ENCODE measurements around the gene SOCS7.

DNA sequence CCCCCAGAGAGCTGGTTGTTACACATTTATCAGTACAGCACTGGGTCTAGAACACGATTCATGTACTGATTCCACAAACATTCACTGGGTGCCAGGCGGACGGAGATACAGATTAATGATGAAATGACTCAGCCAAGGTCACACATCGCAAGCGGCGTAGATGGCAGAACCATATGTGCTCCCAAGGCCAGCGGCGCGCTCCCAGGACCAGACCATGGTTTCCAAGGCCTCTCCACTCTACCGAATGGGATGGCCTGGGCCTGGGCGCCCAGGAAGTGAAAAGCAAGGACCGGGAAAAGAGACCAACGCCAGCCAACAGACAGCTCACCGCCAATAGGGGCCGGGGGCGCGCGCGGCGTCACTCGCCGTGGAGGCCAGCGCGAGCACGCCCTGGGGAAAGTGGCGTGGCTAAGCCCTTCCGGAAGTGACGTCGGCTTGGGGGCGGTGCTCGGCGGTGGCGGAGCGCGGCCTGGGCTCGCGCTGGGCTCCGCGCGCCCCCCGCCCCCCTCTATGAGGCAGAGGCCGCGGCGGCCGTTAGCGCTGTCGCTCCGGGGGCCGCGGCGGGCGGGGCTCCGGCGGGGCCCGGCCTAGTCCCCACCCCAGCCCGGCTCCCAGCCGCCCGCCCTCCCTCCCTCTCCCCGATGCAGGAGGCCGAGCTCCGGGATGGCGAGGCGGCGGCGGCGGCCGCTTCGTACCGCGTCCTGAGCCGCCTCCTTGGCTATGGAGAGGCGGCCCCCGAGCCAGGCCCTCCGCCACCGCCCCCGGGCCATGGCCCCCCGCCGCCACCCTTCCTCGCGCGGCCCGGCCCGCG is at the start of gene SOCS7:
- TF ChIP-seq GATA2 (IDR thresholded peaks at IDR 0.05; ENCODE audit: low read depth, low read length) = no peak
- no peak for TF ChIP-seq GATA3 (IDR thresholded peaks at IDR 0.05; ENCODE audit: low read depth, low read length)

Data from SH-SY5Y (cell line).